RWPE2 (cell line): ENCODE data around the gene DNAH9.
A peak's percentile ranks its signal among the peaks of the same experiment; 100 is the strongest.

Experiments
- ATAC-seq: fragments of 200-7000 bp; cut with Tn5 transposase; 3 replicates; pipeline ENCODE4 v1.9.1; 2021; ENCODE audit warnings: low read depth
- DNase-seq: peaks from one replicate; pipeline ENCODE4 v3.0.0-alpha.2; 2020; ENCODE audit warnings: low spot score
- H3K27ac ChIP-seq: fragments of 450-650 bp; 2 replicates; pipeline ENCODE4 v1.5.1; 2017; ENCODE audit warnings: mild to moderate bottlenecking; ENCODE audit not compliant: poor library complexity, severe bottlenecking
- H3K27me3 ChIP-seq: fragments of 250-450 bp; sonication (Bioruptor Pico); 2 replicates; pipeline ENCODE4 v1.5.1; 2021; ENCODE audit warnings: mild to moderate bottlenecking, moderate library complexity; ENCODE audit not compliant: insufficient read depth, poor library complexity, severe bottlenecking
- H3K36me3 ChIP-seq: fragments of 250-450 bp; sonication (Bioruptor Pico); 2 replicates; pipeline ENCODE4 v1.5.1; 2020; ENCODE audit warnings: low read depth, mild to moderate bottlenecking, moderate library complexity
- H3K4me1 ChIP-seq: fragments of 250-450 bp; sonication (Bioruptor Pico); 2 replicates; pipeline ENCODE4 v1.5.1; 2021; ENCODE audit warnings: mild to moderate bottlenecking, moderate library complexity; ENCODE audit not compliant: insufficient read depth, poor library complexity, severe bottlenecking
- H3K4me3 ChIP-seq: fragments of 250-450 bp; sonication (Bioruptor Pico); 2 replicates; pipeline ENCODE4 v1.5.1; 2021; ENCODE audit warnings: mild to moderate bottlenecking, moderate library complexity; ENCODE audit not compliant: severe bottlenecking
- H3K9me3 ChIP-seq: fragments of 250-450 bp; sonication (Bioruptor Pico); 2 replicates; pipeline ENCODE4 v1.5.1; 2021; ENCODE audit warnings: mild to moderate bottlenecking, moderate library complexity; ENCODE audit not compliant: severe bottlenecking
- TF ChIP-seq, protein P1 (sequence below): fragments of 450-650 bp; IDR thresholded peaks from one replicate; pipeline ENCODE4 v1.5.1; 2017; ENCODE audit warnings: mild to moderate bottlenecking, moderate library complexity; ENCODE audit not compliant: poor library complexity, severe bottlenecking

Gene DNAH9

DNA sequence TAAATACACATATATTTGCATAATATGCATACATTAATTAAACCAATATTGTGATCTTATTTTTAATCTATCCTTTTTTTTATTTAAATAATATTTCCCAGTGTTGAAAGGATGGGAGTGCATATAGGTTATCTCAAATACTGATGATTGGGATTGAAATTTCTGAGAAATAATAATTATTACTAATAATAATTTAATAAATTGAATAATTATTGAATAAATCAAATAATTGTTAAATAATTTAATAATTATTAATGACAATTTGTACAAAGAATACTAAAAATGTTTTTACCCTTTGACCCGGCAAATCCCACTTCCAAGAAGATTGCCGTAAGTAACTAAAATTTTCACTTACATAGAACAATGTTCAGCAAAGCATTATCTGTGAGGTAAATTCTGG lies 250.1 kb downstream of the DNAH9 start:
- no peak overlapping the region for H3K4me3 ChIP-seq
- TF ChIP-seq, protein P1, sequence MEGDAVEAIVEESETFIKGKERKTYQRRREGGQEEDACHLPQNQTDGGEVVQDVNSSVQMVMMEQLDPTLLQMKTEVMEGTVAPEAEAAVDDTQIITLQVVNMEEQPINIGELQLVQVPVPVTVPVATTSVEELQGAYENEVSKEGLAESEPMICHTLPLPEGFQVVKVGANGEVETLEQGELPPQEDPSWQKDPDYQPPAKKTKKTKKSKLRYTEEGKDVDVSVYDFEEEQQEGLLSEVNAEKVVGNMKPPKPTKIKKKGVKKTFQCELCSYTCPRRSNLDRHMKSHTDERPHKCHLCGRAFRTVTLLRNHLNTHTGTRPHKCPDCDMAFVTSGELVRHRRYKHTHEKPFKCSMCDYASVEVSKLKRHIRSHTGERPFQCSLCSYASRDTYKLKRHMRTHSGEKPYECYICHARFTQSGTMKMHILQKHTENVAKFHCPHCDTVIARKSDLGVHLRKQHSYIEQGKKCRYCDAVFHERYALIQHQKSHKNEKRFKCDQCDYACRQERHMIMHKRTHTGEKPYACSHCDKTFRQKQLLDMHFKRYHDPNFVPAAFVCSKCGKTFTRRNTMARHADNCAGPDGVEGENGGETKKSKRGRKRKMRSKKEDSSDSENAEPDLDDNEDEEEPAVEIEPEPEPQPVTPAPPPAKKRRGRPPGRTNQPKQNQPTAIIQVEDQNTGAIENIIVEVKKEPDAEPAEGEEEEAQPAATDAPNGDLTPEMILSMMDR, result no peak
- DNase-seq, result no peak
- no peak for ATAC-seq
- no peak overlapping the region for H3K27ac ChIP-seq
- no peaks in the 10 kb centered on the region for H3K27me3 ChIP-seq
- H3K4me1 ChIP-seq, result no peaks in the 10 kb centered on the region
- no peaks in the 10 kb centered on the region for H3K36me3 ChIP-seq
- H3K9me3 ChIP-seq, result no peaks in the 10 kb centered on the region

DNA sequence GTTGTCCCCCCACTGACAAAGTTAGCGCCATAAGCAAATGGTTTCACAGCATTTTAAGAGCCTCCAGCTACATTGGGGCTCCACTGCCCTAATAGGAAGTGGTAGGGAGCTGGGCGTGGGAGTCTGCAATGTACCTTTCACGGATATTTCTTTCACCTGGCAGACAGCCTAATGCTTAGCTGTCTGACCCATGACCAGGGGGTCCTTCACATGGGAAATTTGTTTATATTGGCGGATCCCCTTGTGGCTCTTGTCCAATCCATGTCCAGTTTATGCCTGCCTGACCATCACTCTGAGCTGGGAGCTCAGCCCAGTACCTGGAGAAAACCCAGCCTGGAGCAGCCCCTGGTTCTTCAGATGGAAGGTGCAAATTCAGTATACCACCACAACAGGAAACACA lies 254.0 kb downstream of the DNAH9 start:
- H3K4me3 ChIP-seq, result no peak overlapping the region
- no peaks in the 10 kb centered on the region for H3K27me3 ChIP-seq
- no peaks in the 10 kb centered on the region for H3K36me3 ChIP-seq
- ATAC-seq (no peak), DNase-seq (no peak)
- H3K27ac ChIP-seq, result no peak overlapping the region
- TF ChIP-seq, protein P1, result no peak
- no peaks in the 10 kb centered on the region for H3K4me1 ChIP-seq
- no peaks in the 10 kb centered on the region for H3K9me3 ChIP-seq

DNA sequence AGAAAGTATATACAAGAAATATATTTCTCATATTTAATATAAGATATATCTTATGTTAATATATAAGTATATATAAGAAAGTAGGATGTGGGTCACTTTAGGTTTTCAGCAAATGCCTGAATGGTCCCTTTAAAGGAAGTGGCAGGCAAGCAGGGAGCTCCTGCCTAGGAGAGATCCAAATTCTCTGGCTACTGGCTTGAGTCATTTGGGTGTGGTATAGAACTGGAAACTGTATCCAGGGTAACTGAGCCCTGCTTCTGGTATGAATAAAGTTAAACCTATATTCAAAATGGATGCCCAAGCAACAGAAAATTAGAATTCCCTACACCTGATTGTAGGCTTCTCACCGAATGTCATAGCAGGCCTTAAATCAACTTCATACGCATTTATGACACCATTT lies 254.6 kb downstream of the DNAH9 start:
- no peak overlapping the region for H3K4me3 ChIP-seq
- no peaks in the 10 kb centered on the region for H3K27me3 ChIP-seq
- ATAC-seq (peak; percentile 44; the same call in 2 of the 3 replicates), DNase-seq (no peak)
- no peaks in the 10 kb centered on the region for H3K9me3 ChIP-seq
- TF ChIP-seq, protein P1, result no peak
- H3K36me3 ChIP-seq, result no peaks in the 10 kb centered on the region
- no peak overlapping the region for H3K27ac ChIP-seq
- no peaks in the 10 kb centered on the region for H3K4me1 ChIP-seq

DNA sequence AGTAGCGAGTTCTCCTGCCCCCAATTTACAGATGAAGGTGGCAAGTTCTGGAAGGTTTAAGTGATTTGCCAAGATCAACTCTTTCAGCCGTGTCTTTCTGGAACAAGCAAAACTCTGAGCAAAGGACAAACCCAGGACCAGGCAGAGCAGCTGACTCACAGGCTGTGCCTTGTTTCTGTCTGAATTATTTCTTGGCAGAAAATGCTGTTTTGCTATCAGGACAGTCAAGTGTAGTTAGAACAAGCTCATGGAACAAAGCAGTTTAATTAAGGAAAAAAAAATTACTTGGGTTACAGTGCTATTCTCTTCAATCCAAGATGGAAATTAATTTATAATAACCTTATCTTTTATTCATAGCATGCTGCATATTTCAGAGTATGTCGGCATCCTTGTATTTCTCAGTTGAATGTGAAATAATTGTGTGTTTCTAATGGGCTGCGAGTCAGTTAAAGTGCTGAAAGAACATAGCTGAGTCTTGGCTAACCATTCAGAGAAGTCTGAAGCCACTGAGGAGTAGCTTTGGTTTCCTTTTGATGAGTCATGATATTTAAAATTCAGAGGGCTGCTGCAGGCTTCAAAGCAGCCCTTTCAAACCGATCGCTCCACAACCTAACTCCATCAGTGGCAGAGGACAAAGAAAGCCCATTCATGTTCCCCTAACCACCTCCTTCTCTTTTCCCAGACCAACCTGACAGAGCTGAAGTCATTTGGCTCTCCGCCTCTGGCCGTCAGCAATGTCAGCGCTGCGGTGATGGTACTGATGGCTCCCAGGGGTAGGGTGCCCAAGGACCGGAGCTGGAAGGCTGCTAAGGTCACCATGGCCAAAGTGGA lies 255.3 kb downstream of the DNAH9 start:
- no peak for DNase-seq
- no peak overlapping the region for H3K27ac ChIP-seq
- H3K4me1 ChIP-seq, result no peaks in the 10 kb centered on the region
- H3K36me3 ChIP-seq, result no peaks in the 10 kb centered on the region
- H3K4me3 ChIP-seq, result no peak overlapping the region
- no peaks in the 10 kb centered on the region for H3K9me3 ChIP-seq
- TF ChIP-seq, protein P1, result no peak
- H3K27me3 ChIP-seq, result no peaks in the 10 kb centered on the region
- no peak for ATAC-seq

DNA sequence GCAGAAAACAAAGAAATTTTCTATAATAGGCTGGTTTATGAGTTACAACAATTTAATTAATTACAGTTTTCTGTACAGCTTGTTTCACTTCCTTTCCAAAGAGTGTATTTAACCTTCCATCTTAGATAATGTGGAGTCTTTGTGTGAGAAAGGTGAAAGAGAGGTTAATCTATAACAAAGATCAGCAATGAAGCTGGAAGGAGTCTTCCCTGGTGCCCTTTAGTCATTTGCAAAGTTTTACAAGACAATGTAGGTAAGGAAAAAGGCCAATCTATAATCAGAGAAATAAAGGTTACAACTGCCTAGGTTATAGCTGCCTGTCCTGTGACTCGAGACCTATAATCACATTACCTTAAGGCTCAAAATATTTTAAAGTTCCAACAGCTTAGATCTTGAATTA lies 257.0 kb downstream of the DNAH9 start:
- ATAC-seq, result no peak

More for the DNA sequence above, 257.0 kb downstream of the DNAH9 start:
- DNase-seq, result no peak
- Histone ChIP-seq H3K4me1 (no peaks in the 10 kb centered on the region), H3K27ac (no peak overlapping the region), H3K4me3 (no peak overlapping the region), H3K36me3 (no peaks in the 10 kb centered on the region), H3K9me3 (no peaks in the 10 kb centered on the region), H3K27me3 (no peaks in the 10 kb centered on the region)
- TF ChIP-seq, protein P1, result no peak
